GM12801 (cell line): Measurements from ENCODE around the gene HERPUD1.

ENCODE experiments used
- CTCF ChIP-seq: IDR thresholded peaks from one replicate; pipeline ENCODE4 v1.5.1; 2011; ENCODE audit warnings: control low read depth; ENCODE audit not compliant: insufficient read length; ENCODE audit errors: extremely low read depth

The HERPUD1 gene

GRCh38 chr16:56948234-56948633 is 16.3 kb downstream of the HERPUD1 start:
- TF ChIP-seq CTCF = no peak

GRCh38 chr16:56950051-56950450 is 18.1 kb downstream of the HERPUD1 start:
- TF ChIP-seq CTCF = no peak

GRCh38 chr16:56950455-56950854 is 18.5 kb downstream of the HERPUD1 start:
- no peak for TF ChIP-seq CTCF

- no peak for TF ChIP-seq CTCF
Measured at GRCh38 chr16:56950881-56951771, 19.2 kb downstream of the HERPUD1 start.

- no peak for TF ChIP-seq CTCF
Measured at GRCh38 chr16:56953006-56953405, 21.1 kb downstream of the HERPUD1 start.

GRCh38 chr16:56956076-56956475 is 24.1 kb downstream of the HERPUD1 start:
- no peak for TF ChIP-seq CTCF

GRCh38 chr16:56956756-56957155 is 24.8 kb downstream of the HERPUD1 start:
- TF ChIP-seq CTCF = no peak
